Gastroesophageal sphincter (tissue), 3 donors: ENCODE data around the gene MCUR1.

ENCODE experiments used
- POLR2AphosphoS5 ChIP-seq: sonication (generic); formaldehyde crosslinking; IDR thresholded peaks from one replicate; pipeline ENCODE4 v1.6.1; 2017; ENCODE audit warnings: antibody characterized with exemption
- TF ChIP-seq, protein P1 (sequence below), 4 experiments: fragments of 200-600 bp in 2 of 4; fragments of 450-650 bp in 2 of 4; sonication (generic) in 1 of 4; IDR thresholded peaks; one replicate each; pipeline ENCODE4 v1.5.1; 2017 to 2019; ENCODE audit warnings: antibody characterized with exemption in 4 of 4, mild to moderate bottlenecking in 2 of 4, moderate library complexity in 2 of 4

DNA sequence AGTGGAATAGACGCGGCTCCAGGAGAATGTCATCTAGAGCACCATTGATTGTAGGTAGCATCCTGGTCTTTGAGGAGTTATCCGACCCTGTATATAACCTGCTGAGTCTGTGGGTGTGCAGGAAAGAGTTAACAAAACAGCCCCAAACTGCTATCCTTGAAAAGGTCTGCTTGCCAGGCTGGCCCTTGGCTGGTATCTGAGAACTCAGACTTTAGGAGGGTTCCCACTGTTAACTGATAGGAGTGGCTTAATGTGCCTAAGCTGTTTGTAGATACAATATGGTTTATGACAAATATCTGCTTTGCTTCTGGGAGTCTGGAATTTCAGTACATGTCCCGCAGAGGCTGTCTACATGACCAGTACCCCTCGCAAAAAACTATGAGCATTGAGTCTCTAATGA, 27.6 kb upstream of the MCUR1 start:
- TF ChIP-seq, protein P1, sequence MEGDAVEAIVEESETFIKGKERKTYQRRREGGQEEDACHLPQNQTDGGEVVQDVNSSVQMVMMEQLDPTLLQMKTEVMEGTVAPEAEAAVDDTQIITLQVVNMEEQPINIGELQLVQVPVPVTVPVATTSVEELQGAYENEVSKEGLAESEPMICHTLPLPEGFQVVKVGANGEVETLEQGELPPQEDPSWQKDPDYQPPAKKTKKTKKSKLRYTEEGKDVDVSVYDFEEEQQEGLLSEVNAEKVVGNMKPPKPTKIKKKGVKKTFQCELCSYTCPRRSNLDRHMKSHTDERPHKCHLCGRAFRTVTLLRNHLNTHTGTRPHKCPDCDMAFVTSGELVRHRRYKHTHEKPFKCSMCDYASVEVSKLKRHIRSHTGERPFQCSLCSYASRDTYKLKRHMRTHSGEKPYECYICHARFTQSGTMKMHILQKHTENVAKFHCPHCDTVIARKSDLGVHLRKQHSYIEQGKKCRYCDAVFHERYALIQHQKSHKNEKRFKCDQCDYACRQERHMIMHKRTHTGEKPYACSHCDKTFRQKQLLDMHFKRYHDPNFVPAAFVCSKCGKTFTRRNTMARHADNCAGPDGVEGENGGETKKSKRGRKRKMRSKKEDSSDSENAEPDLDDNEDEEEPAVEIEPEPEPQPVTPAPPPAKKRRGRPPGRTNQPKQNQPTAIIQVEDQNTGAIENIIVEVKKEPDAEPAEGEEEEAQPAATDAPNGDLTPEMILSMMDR (IDR thresholded peaks at IDR 0.05): no peak
- TF ChIP-seq POLR2AphosphoS5: no peak
